ENCODE data around the gene FNBP1.

GRCh38 chr9:129864991-129865647, 177.9 kb downstream of the FNBP1 start:
- no peak for TF ChIP-seq CTCF (IDR thresholded peaks at IDR 0.05)
- TF ChIP-seq POLR2A (IDR thresholded peaks at IDR 0.05), result no peak

All from lower leg skin (tissue), 3 donors.